ENCODE results near the gene RTEL1. TPM values are rescaled to one million over a fixed set of nuclear protein-coding genes. Genes with fewer than 3 reads are reported as not detected.

Gene RTEL1
- total and polyA plus RNA-seq, 2 donors (not counting 1 experiment from before 2014, with no cell fraction given): 15.1 to 32.6 TPM

- DNase-seq: no peak
- POLR2A ChIA-PET: no interaction called here
- TF ChIP-seq, protein P1, sequence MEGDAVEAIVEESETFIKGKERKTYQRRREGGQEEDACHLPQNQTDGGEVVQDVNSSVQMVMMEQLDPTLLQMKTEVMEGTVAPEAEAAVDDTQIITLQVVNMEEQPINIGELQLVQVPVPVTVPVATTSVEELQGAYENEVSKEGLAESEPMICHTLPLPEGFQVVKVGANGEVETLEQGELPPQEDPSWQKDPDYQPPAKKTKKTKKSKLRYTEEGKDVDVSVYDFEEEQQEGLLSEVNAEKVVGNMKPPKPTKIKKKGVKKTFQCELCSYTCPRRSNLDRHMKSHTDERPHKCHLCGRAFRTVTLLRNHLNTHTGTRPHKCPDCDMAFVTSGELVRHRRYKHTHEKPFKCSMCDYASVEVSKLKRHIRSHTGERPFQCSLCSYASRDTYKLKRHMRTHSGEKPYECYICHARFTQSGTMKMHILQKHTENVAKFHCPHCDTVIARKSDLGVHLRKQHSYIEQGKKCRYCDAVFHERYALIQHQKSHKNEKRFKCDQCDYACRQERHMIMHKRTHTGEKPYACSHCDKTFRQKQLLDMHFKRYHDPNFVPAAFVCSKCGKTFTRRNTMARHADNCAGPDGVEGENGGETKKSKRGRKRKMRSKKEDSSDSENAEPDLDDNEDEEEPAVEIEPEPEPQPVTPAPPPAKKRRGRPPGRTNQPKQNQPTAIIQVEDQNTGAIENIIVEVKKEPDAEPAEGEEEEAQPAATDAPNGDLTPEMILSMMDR (IDR thresholded peaks at IDR 0.05): no peak
- TF ChIP-seq EZH2 (IDR thresholded peaks at IDR 0.05; ENCODE audit: borderline replicate concordance, insufficient read depth, low read depth, low read length, poor library complexity, severe bottlenecking): no peak
- no peak overlapping the region for H3K4me3 ChIP-seq (ENCODE audit: control extremely low read depth in 1 of 5, extremely low read depth in 1 of 5, insufficient read depth in 1 of 5, low read depth in 2 of 5, low read length in 4 of 5)
- H3K9me3 Mint-ChIP-seq (ENCODE audit: insufficient read depth): no peaks in the 10 kb centered on the region
- H3K27ac ChIP-seq (ENCODE audit: low read length in 2 of 2): no peak overlapping the region
- H3K27me3 ChIP-seq (replicated peaks in 1 of 4; ENCODE audit: control extremely low read depth in 1 of 4, control insufficient read depth in 3 of 4, insufficient read depth in 4 of 4, low read length in 3 of 4): no peaks in the 10 kb centered on the region
- no peak overlapping the region for H3K27ac Mint-ChIP-seq
- no peaks in the 10 kb centered on the region for H3K9me3 ChIP-seq (ENCODE audit: control extremely low read depth in 1 of 3, control insufficient read depth in 2 of 3, insufficient read depth in 1 of 3, low read length in 2 of 3)
- no peak overlapping the region for H3K4me3 Mint-ChIP-seq
- H3K36me3 ChIP-seq (replicated peaks in 1 of 2; ENCODE audit: control extremely low read depth in 1 of 2, control insufficient read depth in 1 of 2, extremely low read depth in 1 of 2, insufficient read depth in 2 of 2, low read length in 1 of 2): peaks cover 0 to 4% of the 10 kb centered on the region in 2 experiments
- ATAC-seq (ENCODE audit: low read depth): no peak
- no peaks in the 10 kb centered on the region for H3K79me2 ChIP-seq (ENCODE audit: control insufficient read depth, insufficient read depth, low read length)
- no peaks in the 10 kb centered on the region for H4K20me1 ChIP-seq (ENCODE audit: control insufficient read depth, insufficient read depth, low read length, poor library complexity, severe bottlenecking)
- H3K27me3 Mint-ChIP-seq: no peaks in the 10 kb centered on the region
- H3K4me1 ChIP-seq (ENCODE audit: control insufficient read depth in 2 of 2, insufficient read depth in 2 of 2, low read length in 2 of 2): peaks cover 6 to 11% of the 10 kb centered on the region in 2 donors
- WGBS (ENCODE audit: insufficient coverage): 89% methylated on average over 22 of the region's 25 CpGs
- CTCF ChIA-PET: no interaction called here
- no peak overlapping the region for H2AFZ ChIP-seq (ENCODE audit: insufficient read depth, low read depth, low read length, poor library complexity, severe bottlenecking)
- intact Hi-C loops (cut with micrococcal nuclease): no loop called here
- no peak overlapping the region for H3K4me2 ChIP-seq (replicated peaks; ENCODE audit: low read depth, low read length, poor library complexity, severe bottlenecking)
- H3K4me1 Mint-ChIP-seq: no peaks in the 10 kb centered on the region
- no peak overlapping the region for H3K9ac ChIP-seq (ENCODE audit: low read length)
Measured at GRCh38 chr20:63744574-63745423, 86.7 kb downstream of the RTEL1 start.

- no peaks in the 10 kb centered on the region for H3K27me3 ChIP-seq (replicated peaks in 1 of 4; ENCODE audit: control extremely low read depth in 1 of 4, control insufficient read depth in 3 of 4, insufficient read depth in 4 of 4, low read length in 3 of 4)
- 94% methylated on average over 13 of the region's 15 CpGs for WGBS (ENCODE audit: insufficient coverage)
- ChIA-PET CTCF (no interaction called here), POLR2A (no interaction called here)
- H3K4me1 ChIP-seq (ENCODE audit: control insufficient read depth in 2 of 2, insufficient read depth in 2 of 2, low read length in 2 of 2): peaks cover 5 to 10% of the 10 kb centered on the region in 2 donors
- H3K9me3 ChIP-seq (ENCODE audit: control extremely low read depth in 1 of 3, control insufficient read depth in 2 of 3, insufficient read depth in 1 of 3, low read length in 2 of 3): no peaks in the 10 kb centered on the region
- no peak for DNase-seq
- no peak overlapping the region for H3K4me3 ChIP-seq (ENCODE audit: control extremely low read depth in 1 of 5, extremely low read depth in 1 of 5, insufficient read depth in 1 of 5, low read depth in 2 of 5, low read length in 4 of 5)
- no peak overlapping the region for H3K27ac Mint-ChIP-seq
- no peak overlapping the region for H2AFZ ChIP-seq (ENCODE audit: insufficient read depth, low read depth, low read length, poor library complexity, severe bottlenecking)
- no peak overlapping the region for H3K9ac ChIP-seq (ENCODE audit: low read length)
- H4K20me1 ChIP-seq (ENCODE audit: control insufficient read depth, insufficient read depth, low read length, poor library complexity, severe bottlenecking): no peaks in the 10 kb centered on the region
- no peaks in the 10 kb centered on the region for H3K4me1 Mint-ChIP-seq
- H3K4me2 ChIP-seq (replicated peaks; ENCODE audit: low read depth, low read length, poor library complexity, severe bottlenecking): no peak overlapping the region
- no peaks in the 10 kb centered on the region for H3K9me3 Mint-ChIP-seq (ENCODE audit: insufficient read depth)
- intact Hi-C loops (cut with micrococcal nuclease): no loop called here
- no peaks in the 10 kb centered on the region for H3K79me2 ChIP-seq (ENCODE audit: control insufficient read depth, insufficient read depth, low read length)
- no peaks in the 10 kb centered on the region for H3K27me3 Mint-ChIP-seq
- no peak overlapping the region for H3K27ac ChIP-seq (ENCODE audit: low read length in 2 of 2)
- ATAC-seq (ENCODE audit: low read depth): no peak
- TF ChIP-seq EZH2 (IDR thresholded peaks at IDR 0.05; ENCODE audit: borderline replicate concordance, insufficient read depth, low read depth, low read length, poor library complexity, severe bottlenecking): no peak
- TF ChIP-seq, protein P1 (IDR thresholded peaks at IDR 0.05): no peak
- H3K4me3 Mint-ChIP-seq: no peak overlapping the region
- peaks cover 0 to 4% of the 10 kb centered on the region in 2 experiments for H3K36me3 ChIP-seq (replicated peaks in 1 of 2; ENCODE audit: control extremely low read depth in 1 of 2, control insufficient read depth in 1 of 2, extremely low read depth in 1 of 2, insufficient read depth in 2 of 2, low read length in 1 of 2)
Measured at GRCh38 chr20:63745424-63745805, 87.3 kb downstream of the RTEL1 start.
